ENCODE measurements around the gene COX15. TPM values are rescaled to one million over a fixed set of nuclear protein-coding genes. Genes with fewer than 3 reads are reported as not detected.
"Not testable (repeated sequence)": the region's sequence is repeated elsewhere in the genome, so short reads cannot be mapped to it uniquely, and the experiment has no call there.

Gene COX15
- total and polyA plus RNA-seq, 8 donors, result 33.0 to 64.9 (median 50.6) TPM

GRCh38 chr10:99742701-99743100 is 10.8 kb upstream of the COX15 start:
- no peak for DNase-seq
- no peak for TF ChIP-seq CTCF (IDR thresholded peaks at IDR 0.05)
- intact Hi-C loops (cut with DNase I), result no loop called here
- Histone ChIP-seq H3K27me3 (no peaks in the 10 kb centered on the region), H3K27ac (no peak overlapping the region), H3K4me1 (no peaks in the 10 kb centered on the region), H3K36me3 (peaks cover 0 to 98% of the 10 kb centered on the region in 2 donors), H3K9me3 (peaks cover 0 to 16% of the 10 kb centered on the region in 2 donors), H3K4me3 (no peak overlapping the region)
- ATAC-seq, result no peak

- no peak for TF ChIP-seq CTCF (IDR thresholded peaks at IDR 0.05)
- H3K36me3 ChIP-seq, result peaks cover 0 to 98% of the 10 kb centered on the region in 2 donors
- no peak overlapping the region for H3K27ac ChIP-seq
- ATAC-seq (no peak), DNase-seq (no peak)
- H3K9me3 ChIP-seq, result peaks cover 0 to 16% of the 10 kb centered on the region in 2 donors
- no peaks in the 10 kb centered on the region for H3K4me1 ChIP-seq
- H3K27me3 ChIP-seq, result no peaks in the 10 kb centered on the region
- intact Hi-C loops (cut with DNase I), result no loop called here
- no peak overlapping the region for H3K4me3 ChIP-seq
These were observed 10.3 kb upstream of the COX15 start for GRCh38 chr10:99742254-99742653.

- H3K27ac ChIP-seq, result no peak overlapping the region
- DNase-seq (no peak), ATAC-seq (no peak)
- intact Hi-C loops (cut with DNase I), result no loop called here
- no peak for TF ChIP-seq CTCF (IDR thresholded peaks at IDR 0.05)
- no peaks in the 10 kb centered on the region for H3K4me1 ChIP-seq
- H3K9me3 ChIP-seq, result peaks cover 0 to 16% of the 10 kb centered on the region in 2 donors
- no peaks in the 10 kb centered on the region for H3K27me3 ChIP-seq
- peaks cover 0 to 97% of the 10 kb centered on the region in 2 donors for H3K36me3 ChIP-seq
- no peak overlapping the region for H3K4me3 ChIP-seq
These were observed 9.1 kb upstream of the COX15 start for GRCh38 chr10:99740933-99741559.

DNA sequence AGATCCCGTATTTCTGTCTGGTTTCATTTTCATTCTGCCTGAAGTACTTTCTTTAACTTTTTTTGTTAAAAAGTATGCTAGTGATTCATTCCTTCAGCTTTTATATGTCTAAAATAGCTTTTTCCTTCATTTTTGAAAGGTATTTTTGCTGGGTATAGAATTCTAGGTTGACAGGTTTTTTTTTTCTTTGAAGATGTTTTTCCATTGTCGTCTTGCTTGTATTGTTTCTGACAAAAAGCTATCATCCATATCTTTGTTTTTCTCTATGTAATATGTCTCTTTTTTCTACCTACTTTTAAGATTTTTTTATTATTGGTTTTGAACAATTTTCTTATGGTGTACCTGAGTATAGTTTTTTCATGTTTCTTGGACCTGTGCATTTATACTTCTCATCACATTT is 8.3 kb upstream of the COX15 start:
- no peak for TF ChIP-seq CTCF (IDR thresholded peaks at IDR 0.05)
- H3K9me3 ChIP-seq, result peaks cover 0 to 16% of the 10 kb centered on the region in 2 donors
- no peak for ATAC-seq
- no peaks in the 10 kb centered on the region for H3K4me1 ChIP-seq
- DNase-seq, result no peak
- peaks cover 0 to 89% of the 10 kb centered on the region in 2 donors for H3K36me3 ChIP-seq
- no peak overlapping the region for H3K27ac ChIP-seq
- H3K4me3 ChIP-seq, result no peak overlapping the region
- intact Hi-C loops (cut with DNase I), result no loop called here
- no peaks in the 10 kb centered on the region for H3K27me3 ChIP-seq

- Histone ChIP-seq H3K4me3 (peak overlapping the region in 1 of 2 donors; percentile 91), H3K4me1 (peaks cover 10 to 40% of the 10 kb centered on the region in 2 donors), H3K36me3 (peaks cover 0 to 27% of the 10 kb centered on the region in 2 donors)
- intact Hi-C loops (cut with DNase I); H3K27me3 ChIP-seq; ATAC-seq; H3K9me3 ChIP-seq; DNase-seq; H3K27ac ChIP-seq: not testable (repeated sequence)
These were observed 2.2 kb upstream of the COX15 start for GRCh38 chr10:99734111-99734510.

- Histone ChIP-seq H3K36me3 (peaks cover 0 to 20% of the 10 kb centered on the region in 2 donors), H3K4me1 (peaks cover 10 to 40% of the 10 kb centered on the region in 2 donors), H3K27ac (peak overlapping the region in 1 of 2 donors; percentile 16), H3K4me3 (peak overlapping the region in 1 of 2 donors; percentile 91), H3K9me3 (no peaks in the 10 kb centered on the region), H3K27me3 (no peaks in the 10 kb centered on the region)
- DNase-seq (peak in 3 of 4 donors; percentile 25 to 51 (median 46)), ATAC-seq (peak; percentile 21)
- intact Hi-C loops (cut with DNase I), result no loop called here
- no peak for TF ChIP-seq CTCF (IDR thresholded peaks at IDR 0.05)
These were observed 1.4 kb upstream of the COX15 start for GRCh38 chr10:99733366-99733765.

All from left lung (tissue), 10 donors.